ENCODE data around the gene COL15A1.
A peak's percentile ranks its signal among the peaks of the same experiment; 100 is the strongest.

COL15A1 gene

GRCh38 chr9:98974106-98974505, 30.4 kb downstream of the COL15A1 start:
- no peak for DNase-seq

GRCh38 chr9:98974554-98974953, 30.8 kb downstream of the COL15A1 start:
- DNase-seq, result no peak

- DNase-seq, result peak; percentile 92
Observed at GRCh38 chr9:98974994-98975712, 31.4 kb downstream of the COL15A1 start.

- no peak for DNase-seq
Observed at GRCh38 chr9:98975838-98976237, 32.1 kb downstream of the COL15A1 start.

GRCh38 chr9:98977246-98977714, 33.6 kb downstream of the COL15A1 start:
- DNase-seq, result peak; percentile 83

GRCh38 chr9:98977813-98978212, 34.1 kb downstream of the COL15A1 start:
- no peak for DNase-seq

GRCh38 chr9:98978231-98978681, 34.5 kb downstream of the COL15A1 start:
- no peak for DNase-seq

GRCh38 chr9:98980291-98980690, 36.6 kb downstream of the COL15A1 start:
- no peak for DNase-seq

GRCh38 chr9:98983295-98984268, 39.9 kb downstream of the COL15A1 start:
- no peak for DNase-seq

GRCh38 chr9:98985596-98985995, 41.9 kb downstream of the COL15A1 start:
- DNase-seq, result no peak

- DNase-seq, result peak; percentile 83
Observed at GRCh38 chr9:98986866-98987651, 43.4 kb downstream of the COL15A1 start.

GRCh38 chr9:98989036-98990000, 45.6 kb downstream of the COL15A1 start:
- DNase-seq, result peak; percentile 77

- no peak for DNase-seq
Observed at GRCh38 chr9:98990181-98990870, 46.6 kb downstream of the COL15A1 start.

GRCh38 chr9:98992107-98992884, 48.6 kb downstream of the COL15A1 start:
- DNase-seq, result peak; percentile 17

GRCh38 chr9:98992885-98993569, 49.3 kb downstream of the COL15A1 start:
- DNase-seq, result peak; percentile 25

GRCh38 chr9:98993570-98993945, 49.9 kb downstream of the COL15A1 start:
- peak; percentile 45 for DNase-seq

GRCh38 chr9:98994172-98995058, 50.7 kb downstream of the COL15A1 start:
- DNase-seq, result peak; percentile 25

- peak; percentile 63 for DNase-seq
Observed at GRCh38 chr9:98995059-98995671, 51.5 kb downstream of the COL15A1 start.
